NCI-H146 treated with DMSO at 0.1 percent for 48 hours (cell line): ENCODE results near the gene ASMTL.
"Not testable (repeated sequence)": the region's sequence is repeated elsewhere in the genome, so short reads cannot be mapped to it uniquely, and the experiment has no call there.

Experiments
- DNase-seq: peaks from one replicate; lab custom pipeline; 2025; ENCODE audit not compliant: unreplicated experiment; lab: John Stamatoyannopoulos, UW

ASMTL gene

DNA sequence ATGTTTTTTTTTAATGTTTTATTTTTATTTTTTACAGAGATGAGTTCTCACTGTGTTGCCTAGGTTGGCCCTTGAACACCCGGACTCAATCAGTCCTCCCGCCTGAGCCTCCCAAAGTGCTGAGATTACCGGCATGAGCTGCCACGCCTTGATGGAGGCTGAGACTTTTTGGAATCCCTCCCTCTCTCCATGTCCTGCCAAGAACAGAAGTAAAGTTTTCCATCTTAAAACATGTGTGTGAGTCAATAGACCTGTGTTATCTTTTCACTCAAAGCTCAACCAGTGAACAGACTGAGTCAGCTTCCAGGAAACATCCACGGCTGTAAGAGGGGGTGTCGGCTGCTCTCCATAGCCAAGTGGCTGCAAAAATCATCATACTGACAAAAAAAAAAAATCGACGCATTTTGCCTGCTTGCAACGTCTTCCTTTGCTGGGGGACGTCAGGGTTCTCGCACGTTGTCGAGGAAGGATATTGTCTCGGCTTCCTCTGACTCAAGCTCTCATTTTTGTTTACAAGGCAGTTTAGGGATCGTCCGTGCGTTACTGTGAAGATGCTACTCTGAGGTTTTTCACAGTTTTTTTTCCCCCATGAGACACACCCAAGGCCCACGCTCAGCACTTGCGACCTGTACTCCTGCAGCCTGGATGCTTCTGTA lies 10.0 kb upstream of the ASMTL start:
- no peak for DNase-seq

DNA sequence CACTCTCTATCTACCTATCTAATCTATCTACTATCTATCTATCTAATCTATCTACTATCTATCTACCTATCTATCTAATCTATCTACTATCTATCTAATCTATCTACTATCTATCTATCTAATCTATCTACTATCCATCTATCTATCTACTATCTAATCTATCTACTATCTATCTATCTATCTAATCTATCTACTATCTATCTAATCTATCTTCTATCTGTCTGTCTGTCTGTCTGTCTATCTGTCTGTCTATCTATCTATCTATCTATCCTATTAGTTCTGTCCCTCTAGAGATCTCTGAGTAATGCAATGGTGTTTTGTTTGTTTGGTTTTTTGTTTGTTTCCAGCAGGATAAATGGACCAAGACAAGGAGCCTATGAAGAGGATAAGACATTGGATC lies 9.4 kb upstream of the ASMTL start:
- DNase-seq, result no peak

DNA sequence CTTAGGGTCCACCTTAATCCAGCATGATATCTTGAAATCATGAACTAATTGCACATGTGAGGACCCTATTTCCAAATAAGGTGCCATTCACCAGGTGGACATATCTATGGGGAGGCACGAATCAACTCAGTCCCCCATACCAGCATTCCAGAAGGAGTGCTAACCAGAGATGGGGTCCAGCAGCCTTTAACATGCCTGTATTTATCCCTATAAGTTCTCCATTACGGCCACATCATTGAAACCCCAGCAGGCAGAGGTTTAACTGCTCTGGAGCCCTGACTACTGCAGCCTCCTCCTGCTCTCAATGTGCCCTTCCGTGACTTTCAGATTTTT lies 3.2 kb upstream of the ASMTL start:
- no peak for DNase-seq

DNA sequence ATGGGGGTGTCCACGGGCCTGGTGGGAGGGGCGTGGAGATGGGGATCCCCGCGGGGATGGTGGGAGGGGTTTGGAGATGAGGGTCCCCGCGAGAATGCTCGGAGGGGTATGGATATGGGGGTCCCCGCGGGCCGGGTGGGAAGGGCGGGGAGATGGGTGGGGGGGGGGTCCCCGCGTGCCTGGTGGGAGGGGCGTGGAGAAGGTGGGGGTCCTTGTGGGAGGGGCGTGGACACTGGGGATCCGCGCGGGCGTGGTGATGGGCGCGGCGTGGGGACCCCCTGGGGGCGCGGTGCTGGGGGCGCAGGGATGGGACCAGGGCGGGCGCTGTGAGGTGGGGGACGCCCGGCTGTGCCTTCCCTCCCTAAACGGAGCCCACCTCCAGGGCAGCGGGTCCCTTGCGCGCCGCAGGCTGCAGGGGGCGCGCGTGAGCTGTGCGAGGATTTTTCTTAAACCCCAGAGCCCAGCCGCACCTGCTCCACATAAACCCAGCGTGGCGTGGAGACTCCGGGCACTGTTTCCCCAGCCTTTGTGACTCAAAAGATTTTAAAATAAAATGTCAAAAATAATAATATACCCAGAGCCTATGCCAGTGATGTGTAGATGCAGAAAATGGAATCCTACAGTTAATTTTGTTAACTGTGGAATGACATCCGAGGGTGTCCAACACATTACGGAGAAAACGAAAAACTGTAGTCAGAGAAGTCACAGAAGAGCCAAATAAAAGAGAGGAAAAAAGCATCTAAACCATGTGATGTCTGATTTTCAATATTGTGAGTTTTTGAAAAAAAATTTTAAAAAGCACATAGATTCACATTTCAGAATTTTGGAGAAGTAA lies 1.5 kb upstream of the ASMTL start:
- no peak for DNase-seq

DNA sequence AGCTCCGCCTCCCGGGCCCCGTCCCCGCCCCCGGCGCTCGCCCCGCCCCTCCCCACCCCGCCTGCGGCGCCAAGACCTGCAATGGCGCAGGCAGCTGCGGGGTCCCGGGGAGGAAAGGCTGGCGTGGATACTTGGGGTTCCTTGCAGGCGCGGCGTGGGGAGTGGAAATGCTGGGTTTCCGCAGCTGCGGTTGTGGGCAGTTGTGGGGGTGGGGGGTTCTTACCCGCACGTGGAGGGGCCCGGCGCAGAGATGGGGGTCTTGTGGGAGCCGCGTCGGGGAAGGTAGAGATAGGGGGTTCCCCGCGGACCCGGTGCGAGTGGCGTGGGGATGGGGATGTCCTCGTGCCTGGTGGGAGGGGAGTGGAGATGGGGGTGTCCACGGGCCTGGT lies 680 bp upstream of the ASMTL start:
- DNase-seq, result no peak

DNA sequence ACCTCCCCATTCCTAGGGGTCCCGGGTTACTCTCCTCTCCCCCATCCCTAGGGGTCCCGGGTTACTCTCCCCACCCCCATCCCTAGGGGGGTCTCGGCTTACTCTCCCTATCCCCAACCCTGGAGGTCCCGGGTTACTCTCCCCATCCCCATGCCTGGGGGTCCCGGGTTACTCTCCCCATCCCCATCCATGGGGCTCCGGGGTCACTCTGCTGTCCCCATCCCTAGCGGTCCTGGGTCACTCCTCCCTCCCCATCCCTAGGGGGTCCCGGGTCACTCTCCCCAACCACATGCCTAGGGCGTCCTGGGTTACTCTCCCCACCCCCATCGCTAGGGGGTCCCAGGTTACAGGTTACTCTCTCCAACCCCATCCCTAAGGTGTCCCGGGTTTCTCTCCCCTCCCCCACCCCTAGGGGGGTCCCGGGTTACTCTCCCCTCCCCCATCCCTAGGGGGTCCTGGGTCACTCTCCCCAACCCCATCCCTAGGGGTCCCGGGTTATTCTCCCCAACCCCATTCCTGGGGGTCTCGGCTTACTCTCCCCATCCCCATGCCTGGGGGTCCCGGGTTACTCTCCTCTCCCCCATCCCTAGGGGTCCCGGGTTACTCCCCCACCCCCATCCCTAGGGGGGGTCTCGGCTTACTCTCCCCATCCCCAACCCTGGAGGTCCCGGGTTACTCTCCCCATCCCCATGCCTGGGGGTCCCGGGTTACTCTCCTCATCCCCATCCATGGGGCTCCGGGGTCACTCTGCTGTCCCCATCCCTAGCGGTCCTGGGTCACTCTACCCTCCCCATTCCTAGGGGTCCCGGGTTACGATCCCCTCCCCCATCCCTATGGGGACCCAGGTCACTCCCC lies 821 bp downstream of the ASMTL start:
- no peak for DNase-seq

DNA sequence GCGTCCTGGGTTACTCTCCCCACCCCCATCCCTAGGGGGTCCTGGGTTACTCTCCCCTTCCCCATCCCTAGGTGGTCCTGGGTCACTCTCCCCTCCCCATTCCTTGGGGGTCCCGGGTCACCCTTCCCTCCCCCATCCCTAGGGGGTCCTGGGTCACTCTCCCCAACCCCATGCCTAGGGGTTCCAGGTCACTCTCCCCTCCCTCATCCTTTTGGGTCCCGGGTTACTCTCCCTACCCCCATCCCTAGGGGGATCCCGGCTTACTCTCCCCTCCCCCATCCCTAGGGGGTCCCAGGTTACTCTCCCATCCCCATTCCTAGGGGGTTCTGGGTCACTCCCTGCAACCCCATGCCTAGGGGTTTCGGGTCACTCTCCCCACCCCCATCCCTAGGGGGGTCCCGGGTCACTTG lies 1.5 kb downstream of the ASMTL start:
- DNase-seq, result no peak

DNA sequence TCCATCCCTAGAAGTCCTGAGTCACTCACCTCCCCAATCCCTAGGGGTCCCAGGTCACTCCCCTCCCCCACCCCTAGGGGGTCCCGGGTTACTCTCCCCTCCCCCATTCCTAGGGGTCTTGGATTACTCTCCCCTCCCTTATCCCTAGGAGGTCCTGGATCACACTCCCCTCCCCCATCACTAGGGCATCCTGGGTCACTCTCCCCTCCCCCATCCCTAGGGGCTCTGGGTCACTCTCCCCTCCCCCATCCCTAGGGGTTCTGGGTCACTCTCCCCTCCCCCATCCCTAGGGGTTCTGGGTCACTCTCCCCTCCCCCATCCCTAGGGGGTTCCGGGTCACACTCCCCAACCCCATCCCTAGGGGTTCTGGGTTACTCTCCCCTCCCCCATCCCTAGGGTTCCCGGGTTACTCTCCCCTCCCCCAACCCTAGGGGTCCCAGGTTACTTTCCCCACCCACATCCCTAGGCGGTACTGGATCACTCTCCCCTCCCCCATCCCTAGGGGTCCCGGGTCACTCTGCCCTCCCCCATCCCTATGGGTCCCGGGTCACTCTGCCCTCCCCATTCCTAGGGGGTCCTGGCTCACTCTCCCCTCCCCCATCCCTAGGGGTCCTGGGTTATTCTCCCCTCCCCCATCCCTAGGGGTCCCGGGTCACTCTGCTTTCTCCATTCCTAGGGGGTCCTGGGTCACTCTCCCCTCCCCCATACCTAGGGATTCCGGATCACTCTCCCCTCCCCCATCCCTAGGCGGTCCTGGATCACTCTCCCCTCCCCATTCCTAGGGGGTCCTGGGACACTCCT lies 2.1 kb downstream of the ASMTL start:
- no peak for DNase-seq

DNA sequence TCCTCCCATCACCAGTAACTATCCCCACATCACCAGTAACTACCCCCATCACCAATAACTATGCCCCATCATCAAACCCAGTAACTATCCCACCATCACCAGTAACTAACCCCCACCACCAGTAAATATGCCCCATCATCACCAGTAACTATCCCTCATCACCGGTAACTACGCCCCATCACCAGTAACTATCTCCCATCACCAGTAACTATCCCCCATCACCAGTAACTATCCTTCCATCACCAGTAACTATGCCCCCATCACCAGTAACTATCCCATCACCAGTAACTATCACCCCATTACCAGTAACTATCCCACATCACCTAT lies 2.9 kb downstream of the ASMTL start:
- DNase-seq, result no peak

DNA sequence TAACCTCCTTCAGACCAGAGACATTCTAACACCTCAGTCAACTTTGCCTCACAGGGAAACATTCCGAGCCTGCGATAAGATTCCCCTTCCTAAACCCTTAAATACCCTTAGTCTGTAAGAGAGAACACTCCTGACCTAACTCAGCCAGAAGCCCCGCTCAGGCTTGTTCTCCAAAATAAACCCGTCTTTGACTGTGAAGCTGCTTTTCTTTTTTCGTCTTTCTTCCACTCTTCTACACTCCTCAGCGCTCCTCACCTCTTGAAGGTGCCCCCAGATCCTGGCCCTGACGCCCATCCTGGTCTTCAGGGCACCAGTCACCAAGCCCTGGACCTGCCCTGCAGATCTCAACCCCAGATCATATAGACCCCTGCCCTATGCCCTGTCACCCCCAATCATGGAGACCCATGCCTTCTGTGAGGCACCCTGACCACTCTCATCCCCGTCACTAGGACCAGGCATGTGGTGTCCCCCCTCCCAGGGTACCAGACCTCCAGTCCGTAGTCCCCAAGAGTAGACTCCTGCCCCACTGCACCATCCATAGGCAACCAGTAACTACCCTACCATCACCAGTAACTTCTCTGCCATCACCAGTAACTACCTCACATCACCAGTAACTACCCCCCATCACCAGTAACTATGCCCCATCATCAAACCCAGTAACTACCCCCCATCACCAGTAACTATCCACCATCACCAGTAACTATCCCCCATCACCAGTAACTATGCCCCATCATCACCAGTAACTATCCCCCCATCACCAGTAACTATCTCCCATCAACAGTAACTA lies 3.5 kb downstream of the ASMTL start:
- DNase-seq, result no peak

DNA sequence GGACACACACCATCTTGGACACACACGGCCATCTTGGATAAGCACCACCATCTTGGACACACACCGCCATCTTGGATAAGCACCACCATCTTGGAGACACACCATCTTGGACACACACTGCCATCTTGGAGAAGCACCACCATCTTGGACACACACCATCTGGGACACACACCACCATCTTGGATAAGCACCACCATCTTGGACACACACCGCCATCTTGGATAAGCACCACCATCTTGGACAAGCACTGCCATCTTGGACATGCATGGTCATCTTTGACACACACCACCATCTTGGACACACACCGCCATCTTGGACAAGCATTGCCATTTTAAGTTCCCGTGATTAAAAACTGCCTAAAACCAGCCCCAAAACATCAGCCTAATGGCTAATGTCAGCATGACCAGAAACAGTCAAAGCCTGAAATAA lies 4.1 kb downstream of the ASMTL start:
- DNase-seq, result not testable (repeated sequence)

DNA sequence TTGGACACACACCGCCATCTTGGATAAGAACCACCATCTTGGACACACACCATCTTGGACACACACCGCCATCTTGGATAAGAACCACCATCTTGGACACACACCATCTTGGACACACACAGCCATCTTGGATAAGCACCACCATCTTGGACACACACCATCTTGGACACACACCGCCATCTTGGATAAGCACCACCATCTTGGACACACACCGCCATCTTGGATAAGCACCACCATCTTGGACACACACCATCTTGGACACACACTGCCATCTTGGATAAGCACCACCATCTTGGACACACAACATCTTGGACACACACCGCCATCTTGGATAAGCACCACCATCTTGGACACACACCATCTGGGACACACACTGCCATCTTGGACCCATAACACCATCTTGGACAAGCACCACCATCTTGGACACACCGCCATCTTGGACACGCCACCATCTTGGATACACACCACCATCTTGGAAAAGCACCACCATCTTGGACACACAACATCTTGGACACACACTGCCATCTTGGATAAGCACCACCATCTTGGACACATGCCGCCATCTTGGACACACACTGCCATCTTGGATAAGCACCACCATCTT lies 4.6 kb downstream of the ASMTL start:
- DNase-seq, result not testable (repeated sequence)

DNA sequence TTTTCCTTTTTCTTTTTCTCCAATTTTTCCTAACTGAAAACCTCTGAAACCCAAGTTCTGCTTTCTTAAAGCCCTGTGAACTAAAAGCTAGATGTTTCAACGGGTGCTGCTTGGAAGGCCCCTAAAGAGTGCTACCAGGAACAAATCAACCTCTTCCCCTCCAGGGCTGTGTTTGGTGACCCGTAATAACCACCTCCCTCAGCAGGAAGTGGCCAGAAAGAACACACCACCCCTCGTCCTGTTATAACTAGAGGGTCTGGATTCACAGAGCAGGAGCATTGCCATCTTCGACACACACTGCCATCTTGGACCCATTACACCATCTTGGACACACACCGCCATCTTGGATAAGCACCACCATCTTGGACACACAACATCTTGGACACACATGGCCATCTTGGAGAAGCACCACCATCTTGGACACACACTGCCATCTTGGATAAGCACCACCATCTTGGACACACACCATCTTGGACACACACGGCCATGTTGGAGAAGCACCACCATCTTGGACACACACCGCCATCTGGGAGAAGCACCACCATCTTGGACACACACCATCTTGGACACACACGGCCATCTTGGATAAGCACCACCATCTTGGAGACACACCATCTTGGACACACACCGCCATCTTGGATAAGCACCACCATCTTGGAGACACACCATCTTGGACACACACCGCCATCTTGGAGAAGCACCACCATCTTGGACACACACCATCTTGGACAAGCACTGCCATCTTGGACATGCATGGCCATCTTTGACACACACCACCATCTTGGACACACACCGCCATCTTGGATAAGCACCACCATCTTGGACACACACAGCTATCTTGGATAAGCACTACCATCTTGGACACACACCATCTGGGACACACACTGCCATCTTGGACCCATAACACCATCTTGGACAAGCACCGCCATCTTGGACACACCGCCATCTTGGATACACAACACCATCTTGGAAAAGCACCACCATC lies 5.4 kb downstream of the ASMTL start:
- not testable (repeated sequence) for DNase-seq

DNA sequence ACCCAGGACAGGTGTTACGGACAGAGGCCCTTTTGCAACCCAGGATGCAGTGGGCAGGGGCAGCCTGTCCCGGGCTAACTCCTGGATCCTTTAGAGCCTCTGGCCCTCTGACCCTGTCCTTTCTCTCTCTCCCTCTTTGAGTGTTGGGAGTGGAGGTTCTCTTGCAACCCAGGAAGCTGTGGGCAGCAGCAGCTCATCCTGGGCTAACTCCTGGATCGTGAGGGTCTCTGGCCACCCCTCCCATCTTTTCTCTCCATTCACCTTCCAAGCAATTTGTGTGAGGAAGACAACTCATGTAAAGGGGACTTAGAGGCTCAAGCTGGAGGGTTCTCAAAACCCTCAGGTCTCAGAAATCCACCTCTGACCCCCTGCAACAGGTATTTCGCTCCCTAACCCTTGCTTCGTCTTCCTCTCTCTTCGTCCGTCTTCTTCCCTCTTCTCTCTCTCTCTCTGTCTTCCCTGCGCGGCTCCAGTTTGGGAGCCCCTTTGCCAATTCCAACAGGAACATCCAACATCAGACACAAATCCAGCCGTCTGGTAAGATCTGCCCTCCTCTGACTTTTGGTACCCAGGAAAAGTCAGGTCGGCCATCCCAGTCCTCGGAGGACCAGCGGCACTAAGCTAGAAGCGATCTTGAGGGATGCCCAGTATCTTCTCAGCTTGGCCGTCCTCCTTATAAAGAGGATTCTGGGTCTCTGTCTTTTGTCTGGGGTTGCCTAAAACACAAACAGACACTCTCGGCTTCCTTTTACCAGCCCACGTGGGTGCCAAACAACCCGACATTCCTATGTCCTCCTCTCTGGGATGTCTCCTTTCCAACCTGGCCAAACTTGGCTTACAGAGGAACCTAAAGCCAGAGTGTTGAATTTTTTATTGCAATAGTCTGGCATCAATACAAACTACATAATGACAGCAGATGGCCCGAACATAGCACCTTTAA lies 7.9 kb downstream of the ASMTL start:
- DNase-seq, result no peak

DNA sequence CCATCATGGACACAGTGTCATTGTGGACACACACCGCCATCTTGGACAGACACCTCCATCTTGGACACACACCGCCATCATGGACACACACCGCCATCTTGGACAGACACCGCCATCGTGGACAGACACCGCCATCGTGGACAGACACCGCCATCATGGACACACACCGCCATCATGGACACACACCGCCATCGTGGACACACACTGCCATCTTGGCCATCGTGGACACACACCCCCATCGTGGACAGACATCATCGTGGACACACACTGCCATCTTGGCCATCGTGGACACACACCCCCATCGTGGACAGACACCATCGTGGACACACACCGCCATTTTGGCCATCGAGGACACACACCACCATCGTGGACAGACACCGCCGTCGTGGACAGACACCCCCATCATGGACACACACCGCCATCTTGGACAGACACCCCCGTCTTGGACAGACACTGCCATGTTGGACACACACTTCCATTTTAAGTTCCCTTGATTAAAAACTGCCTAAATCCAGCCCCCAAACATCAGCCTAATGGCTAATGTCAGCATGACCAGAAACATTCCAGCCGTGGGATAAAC lies 9.1 kb downstream of the ASMTL start:
- no peak for DNase-seq

DNA sequence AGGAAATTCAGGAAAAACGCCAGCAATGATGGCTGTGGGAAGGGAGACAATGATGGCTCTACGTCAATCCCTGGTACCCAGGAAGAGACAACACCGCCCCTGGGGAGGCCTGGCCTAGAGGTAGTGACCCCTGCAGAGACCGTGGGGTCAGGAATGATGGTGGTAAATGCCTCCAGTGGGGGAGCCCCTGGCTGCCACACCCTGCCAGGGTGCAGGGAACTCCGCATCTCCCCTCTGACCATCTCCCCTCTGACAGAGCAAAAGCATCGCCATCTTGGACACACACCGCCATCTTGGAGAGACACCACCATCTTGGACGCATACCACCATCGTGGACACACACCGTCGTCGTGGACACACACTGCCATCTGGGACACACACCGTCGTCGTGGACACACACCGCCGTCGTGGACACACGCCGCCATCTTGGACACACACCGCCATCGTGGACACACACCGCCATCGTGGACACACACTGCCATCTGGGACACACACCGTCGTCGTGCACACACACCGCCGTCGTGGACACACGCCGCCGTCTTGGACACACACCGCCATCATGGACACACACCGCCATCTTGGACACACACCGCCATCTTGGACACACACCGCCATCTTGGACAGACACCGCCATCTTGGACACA lies 9.9 kb downstream of the ASMTL start:
- DNase-seq, result no peak
